ENCODE data around the gene NEU4.
"Not testable (repeated sequence)": the region's sequence is repeated elsewhere in the genome, so short reads cannot be mapped to it uniquely, and the experiment has no call there.

The NEU4 gene

GRCh38 chr2:241799522-241800197 is 9.3 kb upstream of the NEU4 start:
- DNase-seq = no peak

GRCh38 chr2:241800198-241800903 is 8.6 kb upstream of the NEU4 start:
- not testable (repeated sequence) for DNase-seq

GRCh38 chr2:241801611-241802420 is 7.2 kb upstream of the NEU4 start:
- no peak for DNase-seq

- DNase-seq = no peak
These were observed 6.3 kb upstream of the NEU4 start for GRCh38 chr2:241802421-241803318.

GRCh38 chr2:241803387-241804325 is 5.3 kb upstream of the NEU4 start:
- no peak for DNase-seq

GRCh38 chr2:241804326-241805229 is 4.4 kb upstream of the NEU4 start:
- DNase-seq = no peak

GRCh38 chr2:241806217-241806616 is 2.8 kb upstream of the NEU4 start:
- not testable (repeated sequence) for DNase-seq

- no peak for DNase-seq
These were observed 807 bp upstream of the NEU4 start for GRCh38 chr2:241808051-241808720.

- no peak for DNase-seq
These were observed 652 bp downstream of the NEU4 start for GRCh38 chr2:241809383-241810306.

GRCh38 chr2:241810307-241811200 is 1.6 kb downstream of the NEU4 start:
- DNase-seq = no peak

- DNase-seq = no peak
These were observed 2.4 kb downstream of the NEU4 start for GRCh38 chr2:241811201-241811951.

- DNase-seq = no peak
These were observed 3.1 kb downstream of the NEU4 start for GRCh38 chr2:241811952-241812729.

- DNase-seq = no peak
These were observed 4.0 kb downstream of the NEU4 start for GRCh38 chr2:241812730-241813643.

GRCh38 chr2:241813644-241814392 is 4.8 kb downstream of the NEU4 start:
- DNase-seq = no peak
